ENCODE results near the gene MDP1.

GRCh38 chr14:24194186-24194872, 21.5 kb downstream of the MDP1 start:
- TF ChIP-seq, protein P1, sequence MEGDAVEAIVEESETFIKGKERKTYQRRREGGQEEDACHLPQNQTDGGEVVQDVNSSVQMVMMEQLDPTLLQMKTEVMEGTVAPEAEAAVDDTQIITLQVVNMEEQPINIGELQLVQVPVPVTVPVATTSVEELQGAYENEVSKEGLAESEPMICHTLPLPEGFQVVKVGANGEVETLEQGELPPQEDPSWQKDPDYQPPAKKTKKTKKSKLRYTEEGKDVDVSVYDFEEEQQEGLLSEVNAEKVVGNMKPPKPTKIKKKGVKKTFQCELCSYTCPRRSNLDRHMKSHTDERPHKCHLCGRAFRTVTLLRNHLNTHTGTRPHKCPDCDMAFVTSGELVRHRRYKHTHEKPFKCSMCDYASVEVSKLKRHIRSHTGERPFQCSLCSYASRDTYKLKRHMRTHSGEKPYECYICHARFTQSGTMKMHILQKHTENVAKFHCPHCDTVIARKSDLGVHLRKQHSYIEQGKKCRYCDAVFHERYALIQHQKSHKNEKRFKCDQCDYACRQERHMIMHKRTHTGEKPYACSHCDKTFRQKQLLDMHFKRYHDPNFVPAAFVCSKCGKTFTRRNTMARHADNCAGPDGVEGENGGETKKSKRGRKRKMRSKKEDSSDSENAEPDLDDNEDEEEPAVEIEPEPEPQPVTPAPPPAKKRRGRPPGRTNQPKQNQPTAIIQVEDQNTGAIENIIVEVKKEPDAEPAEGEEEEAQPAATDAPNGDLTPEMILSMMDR (IDR thresholded peaks at IDR 0.05), result no peak
- no peak for TF ChIP-seq POLR2A (IDR thresholded peaks at IDR 0.05)

Data from esophagus squamous epithelium (tissue), 4 donors.